ENCODE data around the gene LSM8.
"Not testable (repeated sequence)": the region's sequence is repeated elsewhere in the genome, so short reads cannot be mapped to it uniquely, and the experiment has no call there.

Gene LSM8

GRCh38 chr7:118239014-118239413 lies 55.0 kb downstream of the LSM8 start (continued):
- TF ChIP-seq CSRNP3 (CRISPR knock-in tag; IDR thresholded peaks at IDR 0.05) = no peak
- TF ChIP-seq ISL1 (CRISPR knock-in tag; IDR thresholded peaks at IDR 0.05) = no peak
- TF ChIP-seq SNAI2 (CRISPR knock-in tag; IDR thresholded peaks at IDR 0.05) = no peak

GRCh38 chr7:118240320-118240719 lies 56.4 kb downstream of the LSM8 start:
- ATAC-seq = not testable (repeated sequence)
